ENCODE measurements around the gene GAB2.

DNA sequence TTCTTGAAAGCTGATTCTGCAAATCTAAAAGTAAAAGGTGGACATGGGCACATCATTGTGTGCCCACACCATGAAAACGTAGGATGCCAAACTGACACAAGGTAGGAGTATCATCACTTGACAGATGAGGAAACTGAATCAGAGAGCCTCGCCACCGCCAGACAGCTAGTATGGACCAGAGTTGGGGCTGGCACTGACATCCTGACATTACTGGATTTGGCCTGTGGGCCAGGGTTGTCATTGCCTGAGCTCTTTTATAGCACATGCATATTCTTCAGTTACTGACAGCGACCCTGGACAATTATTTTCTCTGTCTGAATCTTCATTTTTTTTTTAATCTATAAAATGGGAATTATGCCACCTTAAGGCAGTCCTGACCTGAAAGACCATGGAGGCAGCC lies 212.4 kb downstream of the GAB2 start:
- TF ChIP-seq, protein P1, sequence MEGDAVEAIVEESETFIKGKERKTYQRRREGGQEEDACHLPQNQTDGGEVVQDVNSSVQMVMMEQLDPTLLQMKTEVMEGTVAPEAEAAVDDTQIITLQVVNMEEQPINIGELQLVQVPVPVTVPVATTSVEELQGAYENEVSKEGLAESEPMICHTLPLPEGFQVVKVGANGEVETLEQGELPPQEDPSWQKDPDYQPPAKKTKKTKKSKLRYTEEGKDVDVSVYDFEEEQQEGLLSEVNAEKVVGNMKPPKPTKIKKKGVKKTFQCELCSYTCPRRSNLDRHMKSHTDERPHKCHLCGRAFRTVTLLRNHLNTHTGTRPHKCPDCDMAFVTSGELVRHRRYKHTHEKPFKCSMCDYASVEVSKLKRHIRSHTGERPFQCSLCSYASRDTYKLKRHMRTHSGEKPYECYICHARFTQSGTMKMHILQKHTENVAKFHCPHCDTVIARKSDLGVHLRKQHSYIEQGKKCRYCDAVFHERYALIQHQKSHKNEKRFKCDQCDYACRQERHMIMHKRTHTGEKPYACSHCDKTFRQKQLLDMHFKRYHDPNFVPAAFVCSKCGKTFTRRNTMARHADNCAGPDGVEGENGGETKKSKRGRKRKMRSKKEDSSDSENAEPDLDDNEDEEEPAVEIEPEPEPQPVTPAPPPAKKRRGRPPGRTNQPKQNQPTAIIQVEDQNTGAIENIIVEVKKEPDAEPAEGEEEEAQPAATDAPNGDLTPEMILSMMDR (IDR thresholded peaks at IDR 0.05), result no peak
- TF ChIP-seq POLR2A (IDR thresholded peaks at IDR 0.05), result no peak

Data from lower leg skin (tissue), 3 donors.